22Rv1 (cell line): ENCODE measurements around the gene TRNAU1AP.
"Not testable (repeated sequence)": the region's sequence is repeated elsewhere in the genome, so short reads cannot be mapped to it uniquely, and the experiment has no call there.

Experiments
- CTCF ChIP-seq: fragments of 450-650 bp; IDR thresholded peaks from 2 replicates; pipeline ENCODE4 v1.5.1; 2017; ENCODE audit warnings: mild to moderate bottlenecking
- ZFX ChIP-seq: fragments of 450-650 bp; IDR thresholded peaks from 2 replicates; pipeline ENCODE4 v1.6.1; 2017; ENCODE audit warnings: antibody characterized with exemption, borderline replicate concordance

GRCh38 chr1:28520796-28521195 lies 32.1 kb upstream of the TRNAU1AP start:
- TF ChIP-seq CTCF, ZFX: not testable (repeated sequence)
